Erythroblast (primary cell): ENCODE measurements around the gene NBDY.

Experiments
- DNase-seq, 2 experiments: peaks; one replicate each; lab custom pipeline; 2025; lab: John Stamatoyannopoulos, UW
- GATA1 ChIP-seq: IDR thresholded peaks from 2 replicates; pipeline ENCODE4 v1.6.1; 2011; ENCODE audit warnings: low read depth, mild to moderate bottlenecking, control low read depth, low read length, moderate library complexity
- POLR2A ChIP-seq: IDR thresholded peaks from 2 replicates; pipeline ENCODE4 v1.6.1; 2011; ENCODE audit warnings: mild to moderate bottlenecking, low read length

NBDY gene

DNA sequence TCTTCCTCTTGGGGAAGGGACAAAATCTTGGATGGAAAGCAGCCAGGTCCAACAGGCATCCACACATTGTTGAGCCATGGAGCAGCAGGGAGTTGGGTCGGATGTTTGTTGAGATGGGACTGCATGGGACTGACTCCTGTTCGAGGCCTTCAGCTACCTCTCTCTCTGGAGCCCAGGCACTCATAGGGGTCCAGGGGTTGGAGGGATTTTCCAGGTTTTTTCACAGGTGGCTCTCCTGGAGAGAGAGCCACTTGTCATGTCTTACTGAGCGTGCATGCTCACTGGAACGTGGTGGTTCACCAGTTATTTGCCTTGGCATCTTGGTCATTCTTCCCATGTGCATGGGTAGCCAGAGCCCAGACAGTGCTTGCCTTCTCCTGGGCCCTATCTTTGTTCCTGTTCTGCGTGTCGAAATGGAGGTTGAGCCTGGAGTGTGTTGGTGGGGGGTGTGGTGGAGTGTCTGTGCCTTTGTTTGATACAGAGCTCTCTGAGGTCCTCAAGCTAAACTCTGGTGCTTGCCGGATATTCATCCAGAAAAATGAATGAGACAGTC is 60.6 kb downstream of the NBDY start:
- no peak for DNase-seq
- TF ChIP-seq GATA1, result no peak
- TF ChIP-seq POLR2A, result no peak

DNA sequence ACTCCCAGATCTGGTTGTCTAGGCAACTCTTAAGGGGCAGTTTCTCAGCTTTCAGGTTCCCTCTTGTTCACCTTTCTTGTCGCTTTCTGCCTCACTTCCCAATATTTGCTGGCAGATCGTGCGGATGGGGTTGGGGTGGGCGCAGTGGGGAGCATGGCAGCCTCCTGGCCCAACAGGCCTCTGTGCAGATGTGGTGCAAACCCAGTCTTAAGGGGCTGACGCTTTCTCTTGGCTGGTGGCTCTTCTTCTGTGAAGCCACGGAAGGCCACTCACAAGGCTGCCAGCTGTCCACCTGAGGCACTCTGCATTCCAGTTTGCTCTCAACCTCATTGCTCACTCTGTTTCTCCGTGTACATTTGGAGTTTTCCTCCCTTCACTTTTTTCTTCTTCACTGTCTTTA is 61.7 kb downstream of the NBDY start:
- TF ChIP-seq GATA1, result no peak
- TF ChIP-seq POLR2A, result no peak
- DNase-seq, result no peak

- TF ChIP-seq POLR2A, result no peak
- TF ChIP-seq GATA1, result no peak
- DNase-seq, result no peak
Observed at GRCh38 chrX:56791456-56791855, 62.4 kb downstream of the NBDY start.

- DNase-seq, result no peak
- TF ChIP-seq GATA1 (no peak), POLR2A (no peak)
Observed at GRCh38 chrX:56792270-56793111, 63.4 kb downstream of the NBDY start.

GRCh38 chrX:56793112-56793430 is 64.0 kb downstream of the NBDY start:
- TF ChIP-seq GATA1 (no peak), POLR2A (no peak)
- DNase-seq, result no peak

DNA sequence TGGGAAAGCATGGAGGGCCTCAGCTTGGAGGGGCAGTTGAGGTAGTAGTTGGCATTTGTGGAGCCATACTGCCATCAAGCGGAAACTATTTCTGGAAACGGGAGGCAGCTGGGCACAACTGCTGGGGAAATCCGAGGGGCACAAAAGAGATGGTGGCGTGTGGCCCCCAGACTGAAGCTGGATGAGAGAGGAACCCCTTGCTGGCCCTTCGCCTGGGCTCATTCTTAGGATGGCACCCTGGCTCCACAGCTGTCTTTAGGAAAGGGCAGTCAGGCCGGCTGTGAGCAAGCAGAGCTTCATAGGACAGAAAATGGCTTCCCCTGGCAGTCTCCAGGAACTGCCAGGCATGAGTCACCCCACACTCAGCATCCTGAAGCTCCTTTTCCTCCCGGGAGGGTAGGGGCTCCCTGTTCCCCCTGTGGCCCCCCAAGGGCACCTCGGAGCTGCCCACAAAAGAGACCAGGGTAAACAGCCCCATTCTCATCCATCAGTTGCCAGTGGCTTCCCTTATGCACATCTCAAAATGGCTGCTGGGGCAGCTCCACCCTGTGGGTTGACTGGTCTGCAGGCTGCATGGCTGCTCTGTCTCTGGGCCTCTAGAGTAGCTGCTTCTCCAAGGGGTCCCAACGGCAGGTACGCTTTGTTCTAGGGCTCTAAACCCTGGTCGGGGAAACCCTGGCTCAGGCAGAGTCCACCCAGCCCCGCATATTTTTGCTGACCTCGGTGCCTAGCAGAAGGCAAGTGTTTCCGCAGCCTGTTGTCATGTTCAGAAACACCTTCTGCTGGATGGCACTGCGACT is 64.7 kb downstream of the NBDY start:
- TF ChIP-seq GATA1, result no peak
- TF ChIP-seq POLR2A, result no peak
- no peak for DNase-seq

GRCh38 chrX:56794404-56795230 is 65.6 kb downstream of the NBDY start:
- DNase-seq, result no peak
- TF ChIP-seq GATA1 (no peak), POLR2A (no peak)

- no peak for TF ChIP-seq GATA1
- TF ChIP-seq POLR2A, result no peak
Observed at GRCh38 chrX:56795309-56795868, 66.3 kb downstream of the NBDY start.

GRCh38 chrX:56796641-56797395 is 67.8 kb downstream of the NBDY start:
- DNase-seq, result no peak
- no peak for TF ChIP-seq POLR2A
- no peak for TF ChIP-seq GATA1

More at GRCh38 chrX:56795309-56795868, 66.3 kb downstream of the NBDY start:
- DNase-seq, result no peak

- TF ChIP-seq POLR2A, result no peak
- TF ChIP-seq GATA1, result no peak
- DNase-seq, result peak; percentile 83 to 90
Observed at GRCh38 chrX:56797574-56798338, 68.7 kb downstream of the NBDY start.

DNA sequence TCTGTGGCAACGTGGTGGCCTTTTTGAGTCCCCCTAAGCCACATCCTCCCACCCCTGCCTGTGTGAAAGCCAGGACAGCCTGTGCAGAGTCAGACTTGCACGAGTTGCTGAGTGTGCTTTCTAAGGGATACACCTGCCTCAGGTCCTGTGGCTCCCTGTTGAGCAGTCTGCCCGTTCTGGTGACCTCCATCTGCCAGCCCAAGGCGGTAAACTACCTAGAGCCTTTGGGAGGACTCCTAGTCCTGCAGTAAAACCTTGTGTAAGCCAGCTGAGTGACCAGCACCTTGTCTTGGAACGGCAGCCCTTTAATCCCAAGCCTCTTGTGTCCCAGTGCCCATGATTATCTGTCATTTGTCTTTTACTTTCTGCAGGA is 69.3 kb downstream of the NBDY start:
- no peak for TF ChIP-seq POLR2A
- no peak for TF ChIP-seq GATA1

More for the DNA sequence above, 69.3 kb downstream of the NBDY start:
- DNase-seq, result no peak
